Activated T-cell treated with anti-CD3 and anti-CD28 coated beads for 4 hours (primary cell): ENCODE data around the gene NRL.

Experiments used
- DNase-seq: peaks from one replicate; pipeline ENCODE4 v3.0.0-alpha.2; 2020

Gene NRL

DNA sequence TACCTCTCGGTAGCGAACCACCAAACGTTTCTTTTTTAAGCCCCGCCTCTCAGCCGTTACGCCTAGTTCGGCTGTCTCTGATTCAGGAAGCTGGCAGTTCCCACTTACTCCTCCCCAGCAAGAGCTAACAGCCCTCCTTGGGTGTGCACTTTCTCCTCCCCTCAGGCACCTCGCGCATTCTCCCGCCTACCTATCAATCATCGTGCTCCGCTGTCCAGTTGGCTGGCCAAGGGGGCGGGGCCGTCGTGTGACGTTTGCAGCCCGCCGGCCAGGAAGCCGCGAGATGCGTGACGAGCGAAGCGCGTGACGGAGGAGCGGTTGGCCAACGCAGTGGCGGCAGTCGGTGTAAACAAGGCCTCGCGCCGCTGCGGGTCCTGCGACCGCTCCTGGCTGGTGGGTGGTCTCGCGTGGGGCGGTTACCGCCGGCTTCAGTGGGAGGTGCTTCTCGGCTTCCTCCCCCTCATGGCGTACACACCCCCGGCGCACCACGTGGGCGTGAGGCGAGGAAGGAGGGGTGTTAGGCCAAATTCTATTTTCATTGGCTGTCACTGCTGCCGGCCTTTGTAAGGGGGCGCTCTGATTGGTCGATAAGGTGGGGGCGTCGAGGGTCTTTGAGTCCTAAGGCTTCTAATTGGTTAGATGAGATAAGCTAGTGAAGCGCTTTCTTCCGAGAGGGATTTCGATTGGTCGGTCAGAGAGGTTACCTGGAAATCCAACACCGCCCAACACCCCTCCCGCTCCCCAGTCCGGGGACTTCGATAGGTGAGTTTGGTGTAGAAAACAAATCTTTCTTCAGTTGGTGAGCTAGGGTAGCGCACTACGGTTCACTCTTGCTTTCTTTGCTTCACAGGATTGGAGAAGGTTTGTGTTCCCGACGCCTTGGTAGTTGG, at the start of gene NRL, which contains the start of gene DCAF11:
Gene NRL, minus strand, starts transcription at position 418 of the 890 bp plus-strand sequence. CDS start 32,101 bp downstream, outside the sequence.
Gene DCAF11, plus strand, starts transcription at position 246 of the 890 bp plus-strand sequence. CDS start 818 bp downstream, outside the sequence.
- DNase-seq, result peak; percentile 99

DNA sequence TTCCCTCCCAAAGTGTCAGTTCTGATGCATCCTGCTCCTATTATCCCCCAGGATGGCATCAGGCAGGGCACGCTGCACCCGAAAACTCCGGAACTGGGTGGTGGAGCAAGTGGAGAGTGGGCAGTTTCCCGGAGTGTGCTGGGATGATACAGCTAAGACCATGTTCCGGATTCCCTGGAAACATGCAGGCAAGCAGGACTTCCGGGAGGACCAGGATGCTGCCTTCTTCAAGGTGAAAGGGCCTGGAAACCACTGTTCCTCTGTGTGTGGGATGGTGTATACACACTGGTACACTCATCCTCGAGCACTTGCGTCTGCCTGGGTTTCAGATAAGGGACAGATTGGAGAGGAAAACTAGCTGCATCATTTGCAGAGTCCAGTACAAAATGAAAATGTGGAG, 47.3 kb upstream of the NRL start:
- DNase-seq, result no peak

DNA sequence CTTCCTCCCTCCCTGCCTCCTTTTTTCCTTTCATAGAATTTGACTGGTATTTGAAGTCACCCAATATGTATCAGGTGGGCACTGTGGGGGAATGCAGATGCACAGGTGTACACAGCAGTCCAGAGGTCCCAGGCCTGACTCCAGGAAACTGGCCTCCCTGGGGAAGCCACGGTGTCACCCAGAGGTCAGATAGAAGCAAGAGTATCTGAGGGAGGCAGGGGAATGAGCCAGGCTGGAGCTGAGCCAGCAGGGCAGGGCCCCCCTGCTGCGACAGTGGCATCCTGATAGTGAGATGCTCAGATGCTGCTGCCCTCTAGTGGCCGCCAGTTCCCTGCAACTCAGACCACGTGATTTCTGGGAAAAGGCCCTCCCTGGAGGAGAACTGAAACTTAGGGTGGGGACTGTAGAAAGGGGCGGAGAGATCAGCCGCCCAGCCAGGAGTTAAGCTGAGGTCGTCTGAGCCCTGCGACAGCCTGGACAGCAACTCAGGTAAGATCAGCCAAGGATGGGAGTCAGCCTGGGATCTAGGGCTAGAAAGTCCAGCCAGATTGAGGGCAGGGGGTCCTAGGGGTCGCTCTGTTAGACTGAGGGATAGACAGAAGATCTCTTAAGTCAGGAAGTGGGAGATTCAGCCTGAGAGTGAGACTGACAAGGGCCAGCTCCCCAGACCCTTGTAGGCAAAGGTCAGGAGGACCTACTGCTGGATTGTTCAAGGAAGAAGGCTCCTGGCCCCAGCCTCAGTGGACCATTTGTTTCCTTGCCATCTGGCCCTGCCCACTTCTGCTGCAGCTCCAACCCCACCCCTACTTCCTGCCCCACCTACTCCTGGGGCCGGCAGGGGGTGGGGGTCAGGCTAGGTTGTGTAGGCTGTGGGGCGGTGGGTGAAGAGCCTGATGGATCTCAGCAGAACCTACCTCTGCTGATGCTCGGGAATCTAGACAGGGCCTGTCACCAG, 46.4 kb upstream of the NRL start, which contains the start of gene IRF9:
Gene IRF9, plus strand, starts transcription at position 416 of the 955 bp plus-strand sequence. CDS start 880 bp downstream, outside the sequence.
- DNase-seq, result peak; percentile 100

DNA sequence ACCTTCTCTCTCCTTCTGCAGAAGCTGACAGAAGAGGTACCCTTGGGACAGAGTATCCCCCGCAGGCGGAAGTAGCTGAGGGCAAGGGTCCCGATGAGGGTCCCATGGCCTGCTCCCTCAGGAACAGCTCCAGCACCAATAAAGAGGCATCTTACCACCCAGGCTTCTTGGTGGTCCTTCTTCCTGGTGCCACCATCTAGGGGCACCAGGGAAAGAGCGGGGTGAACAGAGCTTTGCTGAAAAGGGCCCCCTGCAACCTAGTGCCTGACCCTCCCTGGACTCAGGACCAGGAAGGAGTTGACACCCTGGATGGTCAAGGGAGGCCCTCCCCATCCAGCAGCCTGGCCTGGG, 45.7 kb upstream of the NRL start:
- no peak for DNase-seq

DNA sequence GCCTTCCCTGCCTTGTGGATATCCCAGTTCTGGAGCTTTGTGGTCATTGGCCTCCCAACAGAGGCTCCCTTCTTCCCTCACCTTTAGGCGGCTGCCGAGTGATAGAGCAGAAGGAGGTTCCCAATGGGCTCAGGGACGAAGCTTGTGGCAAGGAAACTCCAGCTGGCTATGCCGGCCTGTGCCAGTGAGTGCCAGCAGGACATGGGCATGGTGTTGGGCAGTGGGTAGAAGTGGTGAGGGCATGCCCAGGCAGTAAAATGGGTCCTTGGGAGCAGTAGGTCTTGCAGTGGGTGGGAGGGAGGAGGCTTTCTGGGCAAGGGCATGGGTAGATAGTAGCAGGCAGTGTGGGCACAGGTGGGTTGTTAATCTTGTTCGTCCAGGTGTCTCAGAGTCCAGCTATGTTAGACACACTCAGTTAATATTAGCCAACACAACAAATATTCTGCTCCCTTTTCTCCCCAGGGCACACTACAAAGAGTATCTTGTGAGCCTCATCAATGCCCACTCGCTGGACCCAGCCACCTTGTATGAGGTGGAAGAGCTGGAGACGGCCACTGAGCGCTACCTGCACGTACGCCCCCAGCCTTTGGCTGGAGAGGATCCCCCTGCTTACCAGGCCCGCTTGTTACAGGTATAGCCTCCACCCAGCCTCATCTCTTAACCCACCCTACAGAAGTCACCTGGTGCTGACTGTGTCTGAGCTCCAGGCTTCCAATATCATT, 45.2 kb upstream of the NRL start:
- no peak for DNase-seq

DNA sequence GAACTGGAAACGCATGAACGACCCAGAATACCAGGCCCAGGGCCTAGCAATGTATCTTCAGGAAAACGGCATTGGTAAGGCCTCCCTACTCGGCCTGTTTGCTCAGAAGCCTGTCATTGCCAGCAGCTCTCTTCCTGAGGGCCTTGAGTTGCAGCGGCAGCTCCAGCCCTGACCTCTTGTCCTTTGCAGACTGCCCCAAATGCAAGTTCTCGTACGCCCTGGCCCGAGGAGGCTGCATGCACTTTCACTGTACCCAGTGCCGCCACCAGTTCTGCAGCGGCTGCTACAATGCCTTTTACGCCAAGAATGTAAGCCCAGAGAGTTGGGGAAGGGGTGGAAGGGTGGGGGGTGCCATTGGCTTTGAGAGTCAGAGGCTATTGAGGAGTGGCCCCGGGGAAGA, 42.6 kb upstream of the NRL start:
- DNase-seq, result no peak

DNA sequence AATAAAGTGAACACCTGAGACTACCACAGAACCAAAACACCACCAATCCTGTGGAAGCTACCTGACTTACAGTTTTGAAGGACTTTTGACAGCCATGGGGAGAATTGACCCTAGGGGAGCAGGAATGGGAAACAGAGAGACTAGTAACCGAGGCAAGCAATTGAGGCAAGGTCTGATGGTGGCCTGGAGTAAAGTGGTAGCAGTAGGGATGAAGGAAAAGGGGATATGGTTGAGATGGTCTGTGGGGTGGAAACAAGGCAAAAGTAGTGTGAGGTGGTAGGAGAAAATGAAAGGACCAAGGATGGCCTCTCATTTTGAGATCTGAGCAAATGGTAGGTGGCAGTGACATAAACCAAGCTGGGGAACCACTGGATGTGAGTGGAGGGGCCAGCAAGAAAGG, 42.1 kb upstream of the NRL start:
- no peak for DNase-seq

DNA sequence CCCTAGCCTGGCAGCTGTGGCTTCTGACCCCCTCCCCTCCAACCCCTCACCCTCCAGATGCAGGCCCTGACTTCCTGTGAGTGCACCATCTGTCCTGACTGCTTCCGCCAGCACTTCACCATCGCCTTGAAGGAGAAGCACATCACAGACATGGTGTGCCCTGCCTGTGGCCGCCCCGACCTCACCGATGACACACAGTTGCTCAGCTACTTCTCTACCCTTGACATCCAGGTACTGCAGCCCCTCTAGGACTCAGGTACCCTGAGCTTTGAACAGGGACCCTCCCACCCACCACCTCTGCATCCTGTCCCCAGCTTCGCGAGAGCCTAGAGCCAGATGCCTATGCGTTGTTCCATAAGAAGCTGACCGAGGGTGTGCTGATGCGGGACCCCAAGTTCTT, 40.4 kb upstream of the NRL start:
- no peak for DNase-seq

DNA sequence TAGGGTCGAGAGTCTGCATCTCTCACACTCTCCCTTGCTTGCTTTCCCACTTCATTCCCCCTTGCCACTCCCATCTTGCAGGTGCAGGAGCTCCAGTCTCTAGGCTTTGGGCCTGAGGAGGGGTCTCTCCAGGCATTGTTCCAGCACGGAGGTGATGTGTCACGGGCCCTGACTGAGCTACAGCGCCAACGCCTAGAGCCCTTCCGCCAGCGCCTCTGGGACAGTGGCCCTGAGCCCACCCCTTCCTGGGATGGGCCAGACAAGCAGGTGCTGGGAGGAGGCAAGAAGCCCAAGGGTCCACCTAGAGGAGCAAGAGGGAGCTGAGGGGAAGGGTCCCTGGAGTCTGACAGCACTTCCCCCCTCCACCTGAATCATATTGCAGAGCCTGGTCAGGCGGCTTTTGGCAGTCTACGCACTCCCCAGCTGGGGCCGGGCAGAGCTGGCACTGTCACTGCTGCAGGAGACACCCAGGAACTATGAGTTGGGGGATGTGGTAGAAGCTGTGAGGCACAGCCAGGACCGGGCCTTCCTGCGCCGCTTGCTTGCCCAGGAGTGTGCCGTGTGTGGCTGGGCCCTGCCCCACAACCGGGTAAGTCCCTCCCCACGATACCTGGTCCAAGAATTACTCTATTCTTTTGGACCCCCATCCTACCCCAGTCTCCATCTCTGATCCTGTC, 36.8 kb upstream of the NRL start:
- DNase-seq, result no peak

DNA sequence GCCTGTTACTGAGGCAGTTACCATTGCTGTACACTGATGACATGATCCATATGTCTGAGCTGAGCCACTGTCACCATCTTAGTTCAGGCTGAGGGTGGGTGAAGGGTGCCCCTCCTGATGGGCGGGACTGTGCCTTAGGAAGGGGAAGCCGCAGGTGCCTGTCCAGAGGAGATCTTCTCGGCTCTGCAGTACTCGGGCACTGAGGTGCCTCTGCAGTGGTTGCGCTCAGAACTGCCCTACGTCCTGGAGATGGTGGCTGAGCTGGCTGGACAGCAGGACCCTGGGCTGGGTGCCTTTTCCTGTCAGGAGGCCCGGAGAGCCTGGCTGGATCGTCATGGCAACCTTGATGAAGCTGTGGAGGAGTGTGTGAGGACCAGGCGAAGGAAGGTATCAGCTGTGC, 36.2 kb upstream of the NRL start:
- no peak for DNase-seq

DNA sequence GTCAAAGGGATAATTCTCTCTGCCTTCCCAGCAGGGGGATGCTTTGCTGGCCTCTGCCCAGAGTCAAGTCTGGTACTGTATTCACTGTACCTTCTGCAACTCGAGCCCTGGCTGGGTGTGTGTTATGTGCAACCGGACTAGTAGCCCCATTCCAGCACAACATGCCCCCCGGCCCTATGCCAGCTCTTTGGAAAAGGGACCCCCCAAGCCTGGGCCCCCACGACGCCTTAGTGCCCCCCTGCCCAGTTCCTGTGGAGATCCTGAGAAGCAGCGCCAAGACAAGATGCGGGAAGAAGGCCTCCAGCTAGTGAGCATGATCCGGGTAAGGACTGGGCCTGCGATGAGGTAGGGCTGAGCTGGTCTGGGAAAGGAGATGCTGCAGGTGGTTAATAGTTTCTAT, 35.8 kb upstream of the NRL start:
- no peak for DNase-seq

DNA sequence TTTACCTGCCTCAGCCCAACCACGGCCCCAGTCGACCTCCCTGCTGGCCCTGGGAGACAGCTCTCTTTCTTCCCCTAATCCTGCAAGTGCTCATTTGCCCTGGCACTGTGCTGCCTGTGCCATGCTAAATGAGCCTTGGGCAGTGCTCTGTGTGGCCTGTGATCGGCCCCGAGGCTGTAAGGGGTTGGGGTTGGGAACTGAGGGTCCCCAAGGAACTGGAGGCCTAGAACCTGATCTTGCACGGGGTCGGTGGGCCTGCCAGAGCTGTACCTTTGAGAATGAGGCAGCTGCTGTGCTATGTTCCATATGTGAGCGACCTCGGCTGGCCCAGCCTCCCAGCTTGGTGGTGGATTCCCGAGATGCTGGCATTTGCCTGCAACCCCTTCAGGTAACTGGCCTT, 35.3 kb upstream of the NRL start:
- DNase-seq, result no peak

DNA sequence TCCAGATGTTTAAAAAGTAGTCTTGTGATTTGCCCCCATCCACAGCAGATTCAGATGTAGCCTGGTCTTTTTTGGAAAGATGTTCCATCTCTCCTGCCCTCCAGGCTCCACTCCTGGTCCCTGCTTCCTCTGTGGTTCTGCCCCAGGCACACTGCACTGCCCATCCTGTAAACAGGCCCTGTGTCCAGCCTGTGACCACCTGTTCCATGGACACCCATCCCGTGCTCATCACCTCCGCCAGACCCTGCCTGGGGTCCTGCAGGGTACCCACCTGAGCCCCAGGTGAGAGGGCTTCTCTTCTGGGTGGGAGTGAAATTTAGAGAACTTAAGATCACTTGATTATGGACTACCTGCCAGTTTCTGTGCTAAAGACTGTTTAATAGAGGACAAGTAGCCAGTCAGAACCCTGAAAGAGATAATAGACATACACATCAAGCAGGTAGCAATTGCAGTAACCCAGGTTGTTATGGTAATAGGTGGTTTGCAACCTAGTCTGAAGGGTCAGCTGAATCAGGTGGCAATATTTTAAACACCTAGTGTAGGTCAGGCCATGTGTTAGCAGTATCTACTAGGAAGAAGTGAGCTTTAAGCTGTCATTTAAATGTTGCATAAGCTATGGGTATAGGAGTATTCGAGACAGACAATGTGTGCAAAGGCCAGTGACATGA, 34.7 kb upstream of the NRL start:
- no peak for DNase-seq

DNA sequence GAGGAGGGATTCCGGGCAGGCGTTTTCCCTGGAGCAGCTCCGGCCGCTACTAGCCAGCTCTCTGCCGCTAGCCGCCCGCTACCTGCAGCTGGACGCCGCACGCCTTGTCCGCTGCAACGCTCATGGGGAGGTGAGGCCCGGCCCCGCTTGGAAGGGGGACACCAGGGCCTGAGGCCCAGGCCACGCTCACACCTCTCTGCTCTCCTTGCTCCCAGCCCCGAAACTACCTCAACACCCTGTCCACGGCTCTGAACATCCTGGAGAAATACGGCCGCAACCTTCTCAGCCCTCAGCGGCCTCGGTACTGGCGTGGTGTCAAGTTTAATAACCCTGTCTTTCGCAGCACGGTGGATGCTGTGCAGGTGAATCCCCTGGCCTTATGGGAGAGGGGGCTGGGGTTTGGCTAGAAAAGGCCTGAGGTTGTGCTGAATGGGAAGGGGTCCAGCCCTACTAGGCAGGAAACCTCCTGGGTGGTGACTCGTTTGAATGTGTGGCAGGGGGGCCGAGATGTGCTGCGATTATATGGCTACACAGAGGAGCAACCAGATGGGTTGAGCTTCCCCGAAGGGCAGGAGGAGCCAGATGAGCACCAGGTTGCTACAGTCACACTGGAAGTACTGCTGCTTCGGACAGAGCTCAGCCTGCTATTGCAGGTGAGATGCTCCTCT, 33.1 kb upstream of the NRL start:
- DNase-seq, result no peak

DNA sequence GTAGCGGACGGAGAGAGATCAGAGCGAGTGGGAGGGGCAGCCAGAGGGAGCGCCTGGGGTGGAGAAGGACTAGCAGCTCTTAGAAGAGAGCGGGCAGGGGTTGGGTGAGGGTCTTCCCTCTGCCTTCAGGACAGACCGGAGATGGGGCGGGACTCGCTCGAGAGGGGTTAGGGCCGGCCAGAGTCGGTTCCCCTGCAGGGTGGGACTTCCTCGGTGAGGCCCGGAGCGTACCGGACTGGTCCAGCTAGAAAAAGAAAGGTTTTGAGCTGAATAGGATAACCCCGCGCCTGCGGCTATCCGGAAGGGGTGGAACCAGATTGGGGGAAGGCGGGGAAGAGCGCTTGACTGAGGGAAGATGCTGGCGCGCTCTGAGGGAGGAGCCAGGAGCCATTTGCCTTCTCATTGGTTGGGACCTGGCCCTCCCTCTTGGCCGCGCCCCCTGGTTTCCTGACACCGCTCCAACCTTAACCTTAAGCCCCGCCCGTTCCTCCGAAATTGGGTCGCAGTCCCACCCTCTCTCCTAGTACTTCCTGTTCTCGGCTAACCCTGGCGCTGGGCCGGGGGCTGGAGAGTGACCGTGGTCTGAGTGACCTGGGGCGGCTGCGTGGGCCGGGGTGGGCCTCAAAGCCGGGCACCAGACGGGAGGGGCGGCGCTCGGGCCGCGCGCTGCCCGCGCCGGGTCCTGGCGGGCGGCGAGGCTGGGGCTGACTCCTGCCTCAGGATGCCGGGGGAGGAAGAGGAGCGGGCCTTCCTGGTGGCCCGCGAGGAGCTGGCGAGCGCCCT, 32.4 kb upstream of the NRL start, which contains the start of gene RNF31:
Gene RNF31, plus strand, starts transcription at position 521 of the 783 bp plus-strand sequence. Its CDS starts 201 bp downstream, at position 722.
- peak; percentile 96 for DNase-seq

DNA sequence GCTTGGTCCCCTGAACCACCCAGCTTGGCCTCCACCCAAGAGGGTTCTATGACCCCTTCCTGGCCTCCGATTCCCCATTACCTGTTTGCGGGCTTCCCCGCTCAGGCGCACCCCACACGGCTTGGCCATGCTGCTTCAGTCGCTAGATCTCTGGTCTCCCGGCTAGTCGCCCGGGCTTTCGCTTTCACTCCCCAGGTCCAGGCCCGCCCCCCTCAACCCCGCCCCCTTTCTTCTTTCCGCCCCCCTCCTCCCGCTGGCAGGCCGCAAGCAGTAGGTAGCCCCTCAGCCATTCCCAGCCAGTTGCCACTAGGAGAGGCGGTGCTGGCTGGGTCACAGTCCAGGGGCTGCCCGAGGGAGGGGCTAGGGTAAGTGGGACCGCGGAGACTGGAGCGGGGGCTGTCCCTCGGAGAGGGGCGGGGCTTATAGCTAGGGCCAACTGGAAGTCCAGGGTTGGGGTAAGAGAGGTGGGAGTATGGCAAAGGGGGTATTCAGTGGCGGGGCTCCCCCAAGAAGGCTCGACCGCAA, 31.8 kb upstream of the NRL start, which contains the start of gene PSME2:
Gene PSME2, minus strand, starts transcription at position 158 of the 525 bp plus-strand sequence. Its CDS starts 29 bp downstream, at position 129.
- peak; percentile 66 for DNase-seq

DNA sequence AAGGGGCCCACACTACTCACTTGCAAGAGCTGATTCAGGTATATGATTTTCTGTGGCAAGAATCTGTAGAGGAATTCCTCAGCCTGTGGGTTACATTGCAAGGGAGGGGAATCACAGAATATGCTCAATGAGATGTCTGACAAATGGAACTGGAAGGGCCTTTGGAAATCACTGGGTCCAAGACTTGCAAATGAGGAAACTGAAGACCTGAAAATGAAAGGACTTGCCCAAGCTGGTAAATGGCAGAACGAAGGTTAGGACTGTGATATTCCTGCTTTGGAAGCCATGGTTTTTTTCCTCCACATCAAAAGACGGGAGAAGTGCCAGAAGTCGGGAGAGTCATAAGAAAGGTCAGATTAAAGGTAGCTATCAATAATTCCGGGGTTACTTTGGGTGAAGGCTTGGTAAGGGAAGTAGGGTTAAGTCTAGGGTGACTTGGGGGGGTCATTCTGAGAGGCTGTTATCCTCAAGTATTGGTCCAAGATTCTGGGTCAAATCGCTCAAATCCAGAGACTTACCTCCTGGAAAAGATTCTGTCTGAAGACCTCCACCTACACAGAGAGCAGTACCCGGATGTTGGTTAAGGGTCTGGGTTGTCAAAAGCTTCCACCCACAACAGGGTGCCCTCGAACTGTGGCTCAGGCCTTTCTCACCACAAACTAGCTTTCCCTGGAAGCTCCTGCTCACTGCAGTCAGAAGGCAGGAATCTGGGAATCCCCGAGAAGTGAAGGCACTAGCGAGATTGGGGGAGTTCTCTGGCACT, 31.1 kb upstream of the NRL start:
- DNase-seq, result no peak

DNA sequence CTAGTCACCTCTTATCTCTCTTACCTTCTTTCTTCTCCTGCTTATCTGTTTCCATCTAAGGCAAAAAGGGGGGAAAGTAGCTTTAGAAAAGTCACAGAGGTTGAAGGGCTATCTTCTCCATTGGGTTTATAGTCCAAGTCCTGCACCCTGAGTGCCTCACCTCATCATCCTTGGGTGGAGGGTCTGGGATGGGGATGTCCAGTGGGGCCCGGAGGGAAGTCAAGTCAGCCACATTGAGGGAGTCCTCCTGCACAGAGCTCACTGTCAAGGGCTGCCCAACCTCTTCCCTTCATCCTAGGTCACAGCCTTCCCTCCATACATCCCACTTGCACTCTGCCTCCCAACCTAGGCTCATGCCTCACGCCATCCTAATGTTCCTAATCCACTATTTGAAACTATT, 30.5 kb upstream of the NRL start:
- no peak for DNase-seq

DNA sequence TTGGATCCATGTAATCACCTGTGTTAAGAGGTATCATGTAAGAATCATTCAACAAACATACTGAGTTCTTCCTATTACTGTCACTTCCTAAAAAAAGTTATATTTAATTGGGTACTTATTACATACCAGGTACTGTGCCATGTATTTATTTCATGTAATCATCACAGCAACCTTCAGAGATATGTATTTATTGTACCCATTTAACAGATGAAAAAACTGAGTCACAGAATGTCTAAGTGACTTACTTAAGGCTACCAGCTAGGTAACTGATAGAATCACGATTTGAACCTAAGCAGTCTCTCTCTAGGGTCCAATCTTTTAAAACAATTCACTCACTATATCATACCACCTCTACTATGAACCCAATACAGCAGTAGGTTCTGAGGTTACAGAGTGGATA, 29.7 kb upstream of the NRL start:
- no peak for DNase-seq
